Hepatocyte (in vitro differentiated cells): ENCODE data around the gene LHX1. TPM values are rescaled to one million over a fixed set of nuclear protein-coding genes. Genes with fewer than 3 reads are reported as not detected.

Source experiments
- DNase-seq: peaks from one replicate; pipeline ENCODE4 v3.0.0-alpha.2; 2016; ENCODE audit warnings: low spot score
- H2AFZ ChIP-seq: fragments of 200-600 bp; sonication (generic); 2 replicates; pipeline ENCODE4 v1.6.0; 2016; ENCODE audit warnings: antibody characterized with exemption, mild to moderate bottlenecking
- H3K27ac ChIP-seq: fragments of 200-600 bp; sonication (generic); 2 replicates; pipeline ENCODE4 v1.5.1; 2016; ENCODE audit warnings: mild to moderate bottlenecking
- H3K27me3 ChIP-seq: fragments of 200-600 bp; sonication (generic); 2 replicates; pipeline ENCODE4 v1.6.1; 2016
- H3K36me3 ChIP-seq: fragments of 200-600 bp; sonication (generic); replicated peaks from 2 replicates; pipeline ENCODE4 v1.5.1; 2016; ENCODE audit warnings: low read depth; ENCODE audit not compliant: insufficient read depth
- H3K4me1 ChIP-seq: fragments of 200-600 bp; sonication (generic); 2 replicates; pipeline ENCODE4 v1.5.1; 2016; ENCODE audit warnings: mild to moderate bottlenecking, moderate library complexity; ENCODE audit not compliant: insufficient read depth
- H3K4me2 ChIP-seq: fragments of 200-600 bp; sonication (generic); 2 replicates; pipeline ENCODE4 v1.6.0; 2016
- H3K4me3 ChIP-seq: fragments of 200-600 bp; sonication (generic); 2 replicates; pipeline ENCODE4 v1.5.1; 2016; ENCODE audit warnings: mild to moderate bottlenecking
- H3K79me2 ChIP-seq: fragments of 200-600 bp; sonication (generic); 2 replicates; pipeline ENCODE4 v1.6.0; 2017; ENCODE audit warnings: mild to moderate bottlenecking
- H3K9me2 ChIP-seq: fragments of 200-600 bp; sonication (generic); replicated peaks from 2 replicates; pipeline ENCODE4 v1.6.0; 2017; ENCODE audit warnings: mild to moderate bottlenecking; ENCODE audit not compliant: insufficient read depth
- H3K9me3 ChIP-seq: fragments of 200-600 bp; sonication (generic); 2 replicates; pipeline ENCODE4 v1.5.1; 2016; ENCODE audit warnings: low read depth, mild to moderate bottlenecking
- H4K20me1 ChIP-seq: fragments of 200-600 bp; sonication (generic); 2 replicates; pipeline ENCODE4 v1.6.0; 2016; ENCODE audit warnings: mild to moderate bottlenecking; ENCODE audit not compliant: insufficient read depth, poor library complexity, severe bottlenecking
- CTCF ChIP-seq: fragments of 200-600 bp; sonication (generic); IDR thresholded peaks from 2 replicates; pipeline ENCODE4 v1.5.1; 2016; ENCODE audit warnings: antibody characterized with exemption, mild to moderate bottlenecking; ENCODE audit not compliant: poor library complexity
- EZH2 ChIP-seq: fragments of 200-600 bp; sonication (generic); IDR thresholded peaks from 2 replicates; pipeline ENCODE4 v1.6.1; 2016; ENCODE audit warnings: antibody characterized with exemption, mild to moderate bottlenecking, borderline replicate concordance
- EZH2phosphoT487 ChIP-seq: fragments of 200-600 bp; sonication (generic); IDR thresholded peaks from one replicate; pipeline ENCODE4 v1.6.1; 2018; ENCODE audit warnings: antibody characterized with exemption, mild to moderate bottlenecking, low read depth, moderate library complexity; ENCODE audit not compliant: unreplicated experiment, severe bottlenecking
- WGBS: methylation state at CpG from one replicate; pipeline ENCODE4 v1.1.6; 2016; ENCODE audit warnings: low lambda C conversion rate; ENCODE audit errors: missing lambda C conversion rate; 5-methylcytosine and 5-hydroxymethylcytosine counted together
- polyA plus RNA-seq: library from polyadenylated mRNA; unstranded; fragments of >200 nt; fragmentation: Nextera tagmentation; extraction: Ambion mirVana; gene quantifications from 2 replicates; pipeline ENCODE4 v1.2.1, GENCODE V29; 2016
- total RNA-seq: library from RNA; depleted of rRNA; stranded (reverse); fragments of >200 nt; gene quantifications from 2 replicates; pipeline ENCODE4 v1.2.3, GENCODE V29; 2014

Gene LHX1
- total and polyA plus RNA-seq, 2 experiments from 2014 or later: 0.35 TPM; not detected in 1

- H3K9me2 ChIP-seq: no peaks in the 10 kb centered on the region
- H4K20me1 ChIP-seq: no peaks in the 10 kb centered on the region
- no peak overlapping the region for H2AFZ ChIP-seq
- no peak overlapping the region for H3K4me2 ChIP-seq
- no peak for TF ChIP-seq CTCF
- no peak for TF ChIP-seq EZH2phosphoT487
- no peaks in the 10 kb centered on the region for H3K4me1 ChIP-seq
- no peaks in the 10 kb centered on the region for H3K36me3 ChIP-seq
- no peak overlapping the region for H3K4me3 ChIP-seq
- no peak overlapping the region for H3K27ac ChIP-seq
- H3K9me3 ChIP-seq: no peaks in the 10 kb centered on the region
- H3K79me2 ChIP-seq: no peaks in the 10 kb centered on the region
- H3K27me3 ChIP-seq: peaks cover 18% of the 10 kb centered on the region
- DNase-seq: no peak
- WGBS: 42% methylated on average over 5 of the region's 5 CpGs
These were observed 24.1 kb upstream of the LHX1 start for GRCh38 chr17:36913132-36913531.

DNA sequence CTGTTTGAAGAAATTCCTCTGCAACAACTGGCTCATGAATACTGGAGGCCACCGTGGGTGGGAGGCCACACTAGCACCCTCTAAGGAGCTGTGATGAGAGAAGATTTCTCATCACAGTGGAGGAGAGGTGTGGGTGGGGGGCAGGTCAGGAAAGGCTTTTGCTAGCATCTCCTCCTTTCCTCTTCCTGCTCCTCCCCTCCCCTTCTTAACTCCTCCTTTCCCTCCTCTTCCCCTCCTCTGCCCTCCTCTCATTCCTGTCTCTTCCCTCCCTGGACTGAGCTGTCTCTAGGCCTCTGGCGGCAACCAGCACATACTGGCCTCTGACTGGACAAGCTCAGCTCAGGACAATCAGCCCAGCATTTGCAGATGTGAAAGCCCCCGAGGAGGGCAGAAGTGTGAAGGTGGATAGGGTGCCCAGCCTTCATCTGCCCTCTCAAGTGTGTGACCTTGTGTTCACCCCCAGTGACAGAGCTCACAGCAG lies 19.0 kb upstream of the LHX1 start:
- 20% methylated on average over 3 of the region's 3 CpGs for WGBS
- H3K4me1 ChIP-seq: peaks cover 10% of the 10 kb centered on the region
- no peak overlapping the region for H3K4me3 ChIP-seq
- H3K36me3 ChIP-seq: no peaks in the 10 kb centered on the region
- no peak overlapping the region for H2AFZ ChIP-seq
- no peak overlapping the region for H3K27ac ChIP-seq
- TF ChIP-seq EZH2phosphoT487 (no peak), CTCF (no peak), EZH2 (no peak)
- no peak overlapping the region for H3K4me2 ChIP-seq
- H3K27me3 ChIP-seq: peaks cover 4% of the 10 kb centered on the region
- no peaks in the 10 kb centered on the region for H3K9me3 ChIP-seq
- no peak for DNase-seq
- H4K20me1 ChIP-seq: no peaks in the 10 kb centered on the region
- no peaks in the 10 kb centered on the region for H3K79me2 ChIP-seq
- no peaks in the 10 kb centered on the region for H3K9me2 ChIP-seq

GRCh38 chr17:36919407-36919968 lies 17.8 kb upstream of the LHX1 start:
- no peak overlapping the region for H3K4me2 ChIP-seq
- H3K27me3 ChIP-seq: peaks cover 4% of the 10 kb centered on the region
- H3K9me2 ChIP-seq: no peaks in the 10 kb centered on the region
- H3K9me3 ChIP-seq: no peaks in the 10 kb centered on the region
- no peaks in the 10 kb centered on the region for H3K36me3 ChIP-seq
- H3K27ac ChIP-seq: no peak overlapping the region
- no peak overlapping the region for H2AFZ ChIP-seq
- H3K4me1 ChIP-seq: peaks cover 16% of the 10 kb centered on the region
- WGBS: 82% methylated on average over 7 of the region's 7 CpGs
- no peaks in the 10 kb centered on the region for H3K79me2 ChIP-seq
- H4K20me1 ChIP-seq: no peaks in the 10 kb centered on the region
- H3K4me3 ChIP-seq: no peak overlapping the region
- no peak for TF ChIP-seq CTCF
- TF ChIP-seq EZH2phosphoT487: no peak
- TF ChIP-seq EZH2: no peak
- DNase-seq: no peak
